ENCODE data around the gene DUS2.
"Not testable (repeated sequence)": the region's sequence is repeated elsewhere in the genome, so short reads cannot be mapped to it uniquely, and the experiment has no call there.

Gene DUS2

GRCh38 chr16:68078701-68079375 lies 55.8 kb downstream of the DUS2 start:
- DNase-seq: no peak

- DNase-seq: no peak
These were observed 56.2 kb downstream of the DUS2 start for GRCh38 chr16:68079376-68079625.

GRCh38 chr16:68079626-68080344 lies 56.7 kb downstream of the DUS2 start:
- no peak for DNase-seq

GRCh38 chr16:68081861-68082628 lies 59.0 kb downstream of the DUS2 start:
- no peak for DNase-seq

- DNase-seq: no peak
These were observed 59.6 kb downstream of the DUS2 start for GRCh38 chr16:68082629-68083238.

- no peak for DNase-seq
These were observed 60.2 kb downstream of the DUS2 start for GRCh38 chr16:68083239-68083781.

- DNase-seq: peak; percentile 34
These were observed 60.9 kb downstream of the DUS2 start for GRCh38 chr16:68083861-68084503.

- peak; percentile 97 for DNase-seq
These were observed 61.6 kb downstream of the DUS2 start for GRCh38 chr16:68084504-68085258.

- peak; percentile 78 for DNase-seq
These were observed 62.4 kb downstream of the DUS2 start, which contains the start of gene NFATC3 for GRCh38 chr16:68085259-68086071. TSS of gene NFATC3 (plus strand) at chr16:68085370. CDS start at chr16:68085682, 312 bp downstream.

- peak; percentile 49 for DNase-seq
These were observed 63.3 kb downstream of the DUS2 start for GRCh38 chr16:68086336-68086841.

- DNase-seq: peak; percentile 24
These were observed 63.8 kb downstream of the DUS2 start for GRCh38 chr16:68086860-68087268.

- DNase-seq: no peak
These were observed 64.6 kb downstream of the DUS2 start for GRCh38 chr16:68087688-68088087.

GRCh38 chr16:68088130-68088972 lies 65.3 kb downstream of the DUS2 start:
- peak; percentile 14 for DNase-seq

- DNase-seq: no peak
These were observed 66.0 kb downstream of the DUS2 start for GRCh38 chr16:68089067-68089466.

GRCh38 chr16:68090130-68090529 lies 67.0 kb downstream of the DUS2 start:
- no peak for DNase-seq

GRCh38 chr16:68090533-68090932 lies 67.4 kb downstream of the DUS2 start:
- no peak for DNase-seq

GRCh38 chr16:68091380-68092261 lies 68.5 kb downstream of the DUS2 start:
- DNase-seq: no peak

- DNase-seq: not testable (repeated sequence)
These were observed 69.2 kb downstream of the DUS2 start for GRCh38 chr16:68092275-68092674.

Data from NCI-H82 (cell line).